HG03159 (cell line): ENCODE results near the gene TMEM126B.
A peak's percentile ranks its signal among the peaks of the same experiment; 100 is the strongest.
"Not testable (repeated sequence)": the region's sequence is repeated elsewhere in the genome, so short reads cannot be mapped to it uniquely, and the experiment has no call there.

ENCODE experiments used
- ATAC-seq: cut with Tn5 transposase; IDR thresholded peaks from one replicate; pipeline ENCODE4 v1.9.1; 2021; ENCODE audit warnings: mild to moderate bottlenecking, moderate library complexity; ENCODE audit not compliant: unreplicated experiment

The TMEM126B gene

GRCh38 chr11:85627998-85628770, at the start of gene TMEM126B:
Gene TMEM126B (plus strand): TSS chr11:85628593. CDS start chr11:85628608, 15 bp downstream.
- peak; percentile 99 for ATAC-seq

- no peak for ATAC-seq
Measured at GRCh38 chr11:85582111-85582510, 46.3 kb upstream of the TMEM126B start.

GRCh38 chr11:85589373-85589772, 39.0 kb upstream of the TMEM126B start:
- ATAC-seq, result no peak

- ATAC-seq, result peak; percentile 63
Measured at GRCh38 chr11:85590848-85591483, 37.4 kb upstream of the TMEM126B start.

- peak; percentile 60 for ATAC-seq
Measured at GRCh38 chr11:85595285-85595884, 33.0 kb upstream of the TMEM126B start.

GRCh38 chr11:85596886-85597285, 31.5 kb upstream of the TMEM126B start:
- ATAC-seq, result no peak

- ATAC-seq, result no peak
Measured at GRCh38 chr11:85599083-85599482, 29.3 kb upstream of the TMEM126B start.

- ATAC-seq, result no peak
Measured at GRCh38 chr11:85602526-85603213, 25.7 kb upstream of the TMEM126B start.

GRCh38 chr11:85603220-85603619, 25.2 kb upstream of the TMEM126B start:
- no peak for ATAC-seq

- ATAC-seq, result not testable (repeated sequence)
Measured at GRCh38 chr11:85606237-85606636, 22.2 kb upstream of the TMEM126B start.

- ATAC-seq, result not testable (repeated sequence)
Measured at GRCh38 chr11:85608621-85609020, 19.8 kb upstream of the TMEM126B start.

- ATAC-seq, result not testable (repeated sequence)
Measured at GRCh38 chr11:85609286-85609685, 19.1 kb upstream of the TMEM126B start.

GRCh38 chr11:85611643-85612042, 16.8 kb upstream of the TMEM126B start:
- not testable (repeated sequence) for ATAC-seq

- ATAC-seq, result no peak
Measured at GRCh38 chr11:85619499-85619898, 8.9 kb upstream of the TMEM126B start.

GRCh38 chr11:85620256-85620655, 8.1 kb upstream of the TMEM126B start:
- no peak for ATAC-seq

GRCh38 chr11:85626496-85626895, 1.9 kb upstream of the TMEM126B start:
- ATAC-seq, result no peak

- ATAC-seq, result peak; percentile 0
Measured at GRCh38 chr11:85627332-85627997, 928 bp upstream of the TMEM126B start, which contains the start of gene DLG2. Gene DLG2 (minus strand): TSS chr11:85627344.

GRCh38 chr11:85628771-85629341, 463 bp downstream of the TMEM126B start:
- peak; percentile 6 for ATAC-seq

GRCh38 chr11:85634747-85635146, 6.4 kb downstream of the TMEM126B start:
- ATAC-seq, result no peak

- ATAC-seq, result no peak
Measured at GRCh38 chr11:85643191-85643614, 14.8 kb downstream of the TMEM126B start.
